GM21526 (cell line): ENCODE measurements around the gene EFCAB11.

Source experiments
- ATAC-seq: cut with Tn5 transposase; IDR thresholded peaks from one replicate; pipeline ENCODE4 v1.9.1; 2021; ENCODE audit warnings: moderate library complexity; ENCODE audit not compliant: unreplicated experiment, low FRiP score

The EFCAB11 gene

GRCh38 chr14:89828471-89829165 is 125.9 kb downstream of the EFCAB11 start:
- ATAC-seq: no peak

DNA sequence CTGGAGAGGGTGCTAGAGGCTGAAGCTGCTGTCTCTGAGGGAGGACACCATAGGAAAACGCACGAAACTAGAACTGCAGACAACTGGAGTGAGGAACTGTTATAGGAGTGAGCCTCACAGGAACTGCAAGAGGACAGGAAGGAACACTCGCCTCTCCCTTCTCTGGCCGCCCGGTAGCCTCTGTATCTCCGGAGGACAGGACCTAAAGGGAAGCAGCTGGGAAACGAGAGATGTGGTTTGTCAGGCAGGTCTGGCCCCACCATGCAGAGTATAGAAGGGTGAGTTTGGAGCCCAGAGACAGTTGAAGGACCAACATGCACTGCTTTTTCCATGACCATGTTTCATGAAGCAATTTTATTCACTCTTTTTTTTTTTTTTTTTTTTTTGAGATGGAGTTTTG is 127.3 kb downstream of the EFCAB11 start:
- no peak for ATAC-seq

GRCh38 chr14:89826596-89826995 is 127.9 kb downstream of the EFCAB11 start:
- ATAC-seq: no peak

DNA sequence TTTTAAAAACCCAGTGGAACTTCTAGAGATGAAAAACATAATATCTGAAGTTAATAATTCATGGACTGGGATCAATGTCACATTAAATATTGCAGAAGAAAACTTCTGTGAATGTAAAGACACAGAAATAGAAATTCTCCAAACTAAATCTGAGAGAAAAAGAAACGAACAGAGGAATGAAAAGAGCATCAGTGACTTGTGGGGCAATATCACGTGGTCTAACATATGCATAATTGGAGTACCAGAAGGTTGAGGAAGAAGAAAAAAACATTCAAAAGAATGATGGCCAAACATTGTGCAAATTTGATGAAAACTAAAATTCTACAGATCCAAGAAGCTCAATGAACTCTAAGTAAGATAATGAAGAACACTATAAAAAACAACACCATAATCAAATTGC is 130.8 kb downstream of the EFCAB11 start:
- no peak for ATAC-seq

DNA sequence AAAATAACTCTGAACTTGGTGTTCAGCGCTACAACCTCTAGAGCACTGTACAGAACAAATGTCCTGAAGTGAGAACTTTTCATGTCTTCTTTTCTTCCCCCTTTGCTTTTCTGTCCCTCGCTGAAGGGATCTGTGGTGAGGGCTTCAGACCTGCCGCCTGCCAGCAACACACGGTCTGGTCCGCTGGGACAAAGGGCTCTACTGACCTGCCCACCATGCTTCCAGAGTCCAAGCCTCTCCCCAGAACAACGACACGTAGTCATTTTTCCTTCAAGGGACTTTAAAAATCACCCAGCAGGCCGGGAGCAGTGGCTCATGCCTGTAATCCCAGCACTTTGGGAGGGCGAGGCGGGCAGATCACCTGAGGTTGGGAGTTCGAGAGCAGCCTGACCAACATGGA is 140.4 kb downstream of the EFCAB11 start:
- ATAC-seq: no peak

- ATAC-seq: no peak
Observed at GRCh38 chr14:89813617-89814031, 140.9 kb downstream of the EFCAB11 start.

DNA sequence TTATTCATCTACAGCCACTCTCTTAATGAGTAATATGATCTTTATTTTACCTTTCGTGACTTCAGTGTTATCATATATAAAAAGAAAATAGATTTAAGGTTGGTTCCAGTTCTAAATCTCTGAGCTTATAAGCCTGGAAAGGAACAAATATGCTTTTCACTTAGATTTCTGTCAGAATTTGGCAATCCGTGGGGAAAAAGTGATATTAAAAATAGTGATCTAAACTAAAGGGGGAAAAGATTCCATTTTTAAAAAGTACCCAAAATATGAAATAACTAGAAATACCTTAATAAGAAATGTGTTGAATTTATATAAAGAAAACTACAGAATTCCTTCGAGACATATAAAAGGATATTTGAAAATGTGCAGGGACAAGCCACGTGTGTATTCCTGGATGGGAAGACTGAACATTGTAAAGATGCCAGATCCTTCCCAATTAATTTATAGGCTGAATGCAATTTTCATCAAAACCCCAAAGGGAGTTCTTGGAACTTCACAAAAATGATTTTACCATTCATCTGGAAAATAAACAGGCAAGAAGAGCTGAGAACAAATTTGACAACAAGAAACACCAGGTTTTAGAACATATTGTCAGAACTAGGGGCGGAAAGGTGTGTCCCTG is 142.5 kb downstream of the EFCAB11 start:
- ATAC-seq: no peak

DNA sequence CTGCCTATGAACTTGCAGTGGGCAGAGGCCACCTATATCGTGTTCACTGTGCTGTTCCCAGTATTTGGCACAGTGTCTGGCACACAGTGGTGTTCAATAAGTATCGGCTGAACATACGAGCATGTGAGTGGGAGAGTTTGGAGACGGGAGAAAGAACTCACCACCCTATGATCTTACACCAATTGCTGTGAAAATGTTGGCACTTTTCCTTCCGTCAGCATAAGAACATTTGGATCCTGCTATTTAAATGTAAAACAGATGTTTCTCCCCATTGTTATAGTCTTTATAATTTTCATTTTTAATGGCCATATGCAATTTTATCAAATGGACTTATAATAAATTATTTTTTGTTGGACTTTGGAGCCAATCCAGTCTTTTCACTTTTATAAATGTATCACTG is 144.4 kb downstream of the EFCAB11 start:
- no peak for ATAC-seq

DNA sequence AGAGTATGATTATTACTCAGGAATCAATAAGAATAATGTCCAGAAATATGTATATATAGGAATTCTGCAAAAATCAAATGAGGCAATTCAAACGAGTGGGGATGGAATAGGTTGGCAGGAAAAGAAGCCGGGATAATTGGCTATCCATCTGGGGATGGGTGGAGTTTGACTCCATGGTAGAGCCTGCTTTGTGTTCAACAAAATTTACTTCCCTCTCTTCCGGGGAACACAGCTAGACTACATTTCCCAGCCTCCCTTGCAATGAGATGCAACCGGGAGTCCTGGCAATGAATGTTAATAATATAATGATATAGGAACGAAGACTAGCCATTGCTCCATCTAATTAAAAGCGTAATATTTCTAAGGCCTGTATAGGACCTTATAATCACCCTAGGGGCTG is 146.6 kb downstream of the EFCAB11 start:
- ATAC-seq: no peak

DNA sequence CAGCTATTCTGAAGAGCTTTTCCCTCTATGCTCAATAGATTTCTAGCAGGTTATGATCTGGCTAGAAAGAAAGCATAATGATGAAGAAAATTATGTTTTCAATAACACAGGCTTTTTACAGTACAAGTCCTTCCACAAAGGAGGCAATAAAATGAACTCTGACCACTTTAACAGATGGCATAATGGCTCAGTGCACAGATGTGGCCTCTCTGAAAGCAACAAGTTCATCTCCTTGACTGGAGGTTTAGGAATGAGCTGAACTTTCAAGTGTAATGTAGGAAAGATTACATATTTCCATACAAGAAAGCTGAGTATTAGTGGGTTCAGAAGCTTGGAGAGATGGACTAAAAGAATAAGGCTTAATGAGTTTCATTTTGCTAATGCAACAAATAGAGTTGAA is 147.4 kb downstream of the EFCAB11 start:
- ATAC-seq: no peak

DNA sequence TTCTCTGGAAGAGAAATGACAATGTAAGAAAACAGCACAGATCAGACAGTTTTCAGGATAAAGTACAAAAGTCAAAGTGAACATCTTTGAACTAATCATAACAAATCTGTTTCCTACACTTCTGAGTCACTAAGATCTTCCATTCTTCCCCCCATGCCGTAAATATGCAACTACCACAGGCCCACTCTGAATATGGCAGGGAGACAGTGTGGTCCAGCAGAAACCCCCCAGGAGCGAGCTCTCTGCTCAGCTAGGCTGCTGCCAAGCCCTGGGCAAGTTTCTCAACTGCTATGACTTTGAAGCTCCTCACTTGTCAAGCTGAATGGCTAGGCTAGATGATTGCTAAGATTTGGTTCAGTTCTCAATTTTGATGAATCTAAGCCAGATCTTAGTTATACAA is 148.1 kb downstream of the EFCAB11 start:
- no peak for ATAC-seq

GRCh38 chr14:89805501-89805900 is 149.0 kb downstream of the EFCAB11 start:
- ATAC-seq: no peak

- ATAC-seq: no peak
Observed at GRCh38 chr14:89803542-89803941, 151.0 kb downstream of the EFCAB11 start.

- ATAC-seq: no peak
Observed at GRCh38 chr14:89801136-89801535, 153.4 kb downstream of the EFCAB11 start.

GRCh38 chr14:89798212-89798773 is 156.2 kb downstream of the EFCAB11 start:
- no peak for ATAC-seq

GRCh38 chr14:89797148-89797547 is 157.4 kb downstream of the EFCAB11 start:
- ATAC-seq: no peak

DNA sequence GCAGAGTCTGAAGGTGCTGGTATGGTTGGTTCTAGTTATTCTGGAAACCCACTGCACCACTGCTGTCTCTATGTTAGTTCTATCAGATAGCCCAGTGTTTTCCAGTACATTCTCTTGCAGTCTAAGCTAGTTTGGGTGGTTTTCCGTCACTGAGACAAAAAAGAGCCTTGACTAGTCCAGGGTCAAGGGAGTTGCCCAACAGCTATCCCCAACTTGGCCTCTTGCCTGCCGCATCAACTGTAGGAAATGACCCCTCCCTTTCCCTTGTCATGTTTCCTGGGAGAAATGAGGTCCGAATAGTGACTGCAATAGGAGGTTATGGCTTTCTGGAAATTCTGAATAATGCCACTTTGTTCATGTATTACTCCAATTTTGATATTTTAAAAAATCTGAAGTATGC is 160.4 kb downstream of the EFCAB11 start:
- ATAC-seq: no peak

DNA sequence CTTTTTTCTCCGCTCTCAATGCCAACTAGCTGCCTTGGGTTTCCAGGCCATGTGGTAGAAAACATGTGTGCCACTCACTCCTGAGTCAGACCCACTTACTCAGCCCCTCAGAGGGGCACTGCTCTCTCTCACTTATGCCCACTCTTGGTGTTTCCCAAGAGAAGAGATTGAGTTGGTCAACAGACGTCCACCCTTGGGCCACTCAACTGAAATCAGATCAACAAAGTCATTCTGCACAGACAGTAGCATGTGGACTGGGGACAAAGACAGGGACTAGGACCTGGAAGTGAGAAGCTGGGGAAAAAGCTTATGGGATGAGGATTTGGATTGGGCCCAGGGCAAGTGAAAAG is 161.2 kb downstream of the EFCAB11 start:
- no peak for ATAC-seq

GRCh38 chr14:89792489-89793366 is 161.8 kb downstream of the EFCAB11 start:
- no peak for ATAC-seq

DNA sequence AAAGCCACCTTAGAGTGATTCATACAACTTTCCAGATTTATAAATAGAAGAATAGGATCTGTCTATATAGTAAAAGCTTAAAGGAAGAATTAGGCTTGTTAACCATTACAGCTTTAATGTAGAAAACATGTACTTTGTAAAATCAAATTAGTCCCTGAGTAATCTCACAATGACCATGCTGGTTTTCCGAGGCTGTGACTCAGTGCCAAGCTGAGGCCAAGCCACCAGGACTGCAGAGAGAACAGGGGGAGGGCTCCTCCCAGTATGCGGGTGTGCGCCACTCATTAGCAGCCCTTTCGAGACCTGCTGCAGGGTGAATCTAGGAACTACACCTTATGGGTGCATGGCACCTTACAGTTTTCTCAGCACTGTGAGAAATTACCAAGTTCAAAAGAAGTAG is 167.0 kb downstream of the EFCAB11 start:
- no peak for ATAC-seq

DNA sequence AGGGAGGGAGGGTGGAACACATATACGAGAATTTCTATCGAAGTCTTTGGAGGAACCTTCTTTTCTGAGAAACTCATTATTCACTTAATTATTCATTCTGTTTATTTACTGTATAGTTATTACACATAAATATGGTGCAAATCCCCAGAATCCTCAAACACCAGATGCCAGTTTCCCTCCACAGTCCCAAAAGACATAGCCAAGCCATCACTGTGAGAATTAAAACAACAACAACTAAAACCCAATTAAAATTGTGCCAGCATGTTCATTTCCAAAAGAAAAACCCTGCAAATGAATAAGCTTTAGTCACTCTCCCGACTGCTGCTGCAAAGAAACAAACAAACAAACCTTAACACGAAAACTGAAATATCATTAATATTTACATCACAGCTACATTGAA is 173.5 kb downstream of the EFCAB11 start:
- ATAC-seq: no peak
